Ovary (tissue), 9 donors: ENCODE measurements around the gene TRAF3IP3. TPM values are rescaled to one million over a fixed set of nuclear protein-coding genes. Genes with fewer than 3 reads are reported as not detected.
"Not testable (repeated sequence)": the region's sequence is repeated elsewhere in the genome, so short reads cannot be mapped to it uniquely, and the experiment has no call there.

Experiments
- DNase-seq, 5 donors: peaks; one replicate each; pipeline ENCODE4 v3.0.0-alpha.2; 2019 to 2020
- H3K27ac ChIP-seq, 2 donors: fragments of 200-600 bp; one replicate each; pipeline versions ENCODE4 v1.5.1 to v1.8.0; 2019 to 2022
- H3K27me3 ChIP-seq: fragments of 200-600 bp; one replicate; pipeline ENCODE4 v1.8.0; 2022
- H3K36me3 ChIP-seq: fragments of 200-600 bp; sonication (generic); one replicate; pipeline ENCODE4 v1.5.1; 2019
- H3K4me1 ChIP-seq: one replicate; pipeline ENCODE4 v1.8.1; 2013; ENCODE audit warnings: mild to moderate bottlenecking, moderate library complexity; ENCODE audit not compliant: insufficient read depth
- H3K4me3 ChIP-seq: fragments of 200-600 bp; sonication (generic); one replicate; pipeline ENCODE4 v1.5.1; 2017
- H3K9me3 ChIP-seq, 2 donors: fragments of 200-600 bp in 1 of 2; sonication (generic) in 1 of 2; one replicate each; pipeline versions ENCODE4 v1.5.1 to v1.8.1; 2013 to 2019; ENCODE audit warnings: mild to moderate bottlenecking in 1 of 2, moderate library complexity in 1 of 2
- EP300 ChIP-seq: sonication (generic); formaldehyde crosslinking; IDR thresholded peaks from one replicate; pipeline ENCODE4 v1.6.1; 2017; ENCODE audit warnings: antibody characterized with exemption
- POLR2A ChIP-seq: fragments of 450-650 bp; IDR thresholded peaks from one replicate; pipeline ENCODE4 v1.6.1; 2017; ENCODE audit warnings: antibody characterized with exemption, mild to moderate bottlenecking, moderate library complexity
- WGBS, 3 donors: extraction: QIAGEN DNeasy Blood & Tissue Kit in 1 of 3; methylation state at CpG; one replicate each; pipeline versions ENCODE4 v1.1.5 to v1.1.7; 2013 to 2017; 5-methylcytosine and 5-hydroxymethylcytosine counted together
- intact Hi-C, 4 donors: fragments of 100-400 bp; cut with DNase I; formaldehyde crosslinking; loops; one replicate each; pipeline versions ENCODE4 v1.11.0 to v1.15.1; 2022 to 2023
- polyA plus RNA-seq, 2 donors: library from polyadenylated mRNA; stranded (reverse); fragments of 200-250 nt in 1 of 2; fragments of 350-450 nt in 1 of 2; fragmentation: Illumina TruSeq in 1 of 2; extraction: RNeasy Lipid Tissue Mini Kit (QIAGEN cat#74804) in 1 of 2; gene quantifications; one replicate each; pipeline ENCODE4 v1.2.3, GENCODE V29; 2013 to 2014
- total RNA-seq, 7 donors: library from RNA; depleted of rRNA in 2 of 7; stranded (reverse); fragments of >200 nt in 2 of 7; fragmentation: NEBNext Ultra II Directional in 3 of 7; extraction: Animal tissue kit (Norgen Biotek cat#: 25700) in 3 of 7; gene quantifications; one replicate each; pipeline versions ENCODE4 v1.1.0 to v1.2.4, GENCODE V29; 2016 to 2023
- TF ChIP-seq, protein P1 (sequence below), 3 donors: fragments of 450-650 bp in 2 of 3; fragments of 200-600 bp in 1 of 3; IDR thresholded peaks; one replicate each; pipeline versions ENCODE4 v1.5.1 to v1.8.0; 2016 to 2022; ENCODE audit warnings: antibody characterized with exemption in 3 of 3, mild to moderate bottlenecking in 1 of 3
- donor health status: DM: no; HTN: no; CAD: no; lungs with moderate emphysema.
- donor health status: DM: no; HTN: no; CAD: no.
- donor health status: Bipolar disorder and iron deficiency.
- donor health status: DM: yes; HTN: yes; CAD: no.
- donor health status: DM: no; HTN: no; CAD: no.
- donor health status: DM: yes; HTN: yes; CAD: no.

The TRAF3IP3 gene
- total and polyA plus RNA-seq, 9 donors = 0.34 to 5.6 (median 1.4) TPM

DNA sequence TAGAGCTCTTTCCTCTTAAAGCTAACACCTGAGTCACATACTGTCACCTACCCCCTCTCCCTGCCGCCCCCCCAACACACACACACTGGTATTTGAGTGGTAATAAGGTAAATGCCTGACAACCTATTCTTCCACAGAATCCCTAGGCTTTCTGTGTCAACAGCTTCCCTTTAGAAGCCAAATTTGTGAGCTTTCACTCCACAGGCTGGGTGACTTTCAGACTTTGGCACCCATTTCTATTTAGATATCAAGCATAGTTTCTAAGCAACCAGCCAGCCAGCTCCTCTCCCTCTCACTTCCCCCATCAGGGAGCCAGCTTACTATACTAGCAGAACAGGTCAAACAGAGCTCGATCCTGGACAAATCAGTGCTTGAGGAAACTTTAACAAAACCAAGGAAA lies 31.7 kb downstream of the TRAF3IP3 start:
- TF ChIP-seq EP300 = no peak
- no peak for TF ChIP-seq POLR2A
- TF ChIP-seq, protein P1, sequence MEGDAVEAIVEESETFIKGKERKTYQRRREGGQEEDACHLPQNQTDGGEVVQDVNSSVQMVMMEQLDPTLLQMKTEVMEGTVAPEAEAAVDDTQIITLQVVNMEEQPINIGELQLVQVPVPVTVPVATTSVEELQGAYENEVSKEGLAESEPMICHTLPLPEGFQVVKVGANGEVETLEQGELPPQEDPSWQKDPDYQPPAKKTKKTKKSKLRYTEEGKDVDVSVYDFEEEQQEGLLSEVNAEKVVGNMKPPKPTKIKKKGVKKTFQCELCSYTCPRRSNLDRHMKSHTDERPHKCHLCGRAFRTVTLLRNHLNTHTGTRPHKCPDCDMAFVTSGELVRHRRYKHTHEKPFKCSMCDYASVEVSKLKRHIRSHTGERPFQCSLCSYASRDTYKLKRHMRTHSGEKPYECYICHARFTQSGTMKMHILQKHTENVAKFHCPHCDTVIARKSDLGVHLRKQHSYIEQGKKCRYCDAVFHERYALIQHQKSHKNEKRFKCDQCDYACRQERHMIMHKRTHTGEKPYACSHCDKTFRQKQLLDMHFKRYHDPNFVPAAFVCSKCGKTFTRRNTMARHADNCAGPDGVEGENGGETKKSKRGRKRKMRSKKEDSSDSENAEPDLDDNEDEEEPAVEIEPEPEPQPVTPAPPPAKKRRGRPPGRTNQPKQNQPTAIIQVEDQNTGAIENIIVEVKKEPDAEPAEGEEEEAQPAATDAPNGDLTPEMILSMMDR (IDR thresholded peaks at IDR 0.05) = no peak
- Histone ChIP-seq H3K36me3 (no peaks in the 10 kb centered on the region), H3K27ac (peak overlapping the region in 1 of 2 donors; percentile 0), H3K27me3 (no peaks in the 10 kb centered on the region), H3K4me3 (no peak overlapping the region), H3K9me3 (no peaks in the 10 kb centered on the region), H3K4me1 (peaks cover 5% of the 10 kb centered on the region)
- intact Hi-C loops = loop anchor here in 1 of 4 donors (2.0 kb wide), 1 partner anchor 95 kb away; no protein-coding TSS in a partner anchor
- DNase-seq = peak in 2 of 5 donors; percentile 34 to 49
- 33 to 45% (median 42%) methylated on average over 2 of the region's 2 CpGs for WGBS, 3 donors

DNA sequence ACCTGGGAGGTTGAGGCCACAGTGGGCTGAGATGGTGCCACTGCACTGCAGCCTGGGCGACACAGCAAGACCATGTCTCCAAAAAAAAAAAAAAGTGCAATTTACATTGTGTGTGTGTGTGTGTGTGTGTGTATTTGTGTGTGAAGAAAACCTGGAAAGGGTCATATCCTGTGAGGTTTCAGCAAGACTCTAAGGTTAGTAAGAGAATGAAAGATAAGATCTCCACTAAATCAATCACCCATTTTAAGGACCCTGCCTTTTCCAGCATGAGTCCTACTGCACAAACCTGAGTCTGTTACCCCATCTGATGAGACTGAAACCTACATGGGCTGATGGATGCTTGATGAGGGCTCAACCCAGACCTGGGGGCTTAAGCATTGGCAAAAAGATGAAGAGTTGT lies 33.4 kb downstream of the TRAF3IP3 start:
- 75 to 85% (median 83%) methylated on average over 1 of the region's 1 CpG for WGBS, 3 donors
- H3K36me3 ChIP-seq = no peaks in the 10 kb centered on the region
- H3K9me3 ChIP-seq = no peaks in the 10 kb centered on the region
- DNase-seq = no peak
- TF ChIP-seq EP300 (no peak), POLR2A (no peak)
- TF ChIP-seq, protein P1 (IDR thresholded peaks at IDR 0.05) = no peak
- no peak overlapping the region for H3K27ac ChIP-seq
- no peaks in the 10 kb centered on the region for H3K4me1 ChIP-seq
- no peak overlapping the region for H3K4me3 ChIP-seq
- intact Hi-C loops = no loop called here
- H3K27me3 ChIP-seq = no peaks in the 10 kb centered on the region

DNA sequence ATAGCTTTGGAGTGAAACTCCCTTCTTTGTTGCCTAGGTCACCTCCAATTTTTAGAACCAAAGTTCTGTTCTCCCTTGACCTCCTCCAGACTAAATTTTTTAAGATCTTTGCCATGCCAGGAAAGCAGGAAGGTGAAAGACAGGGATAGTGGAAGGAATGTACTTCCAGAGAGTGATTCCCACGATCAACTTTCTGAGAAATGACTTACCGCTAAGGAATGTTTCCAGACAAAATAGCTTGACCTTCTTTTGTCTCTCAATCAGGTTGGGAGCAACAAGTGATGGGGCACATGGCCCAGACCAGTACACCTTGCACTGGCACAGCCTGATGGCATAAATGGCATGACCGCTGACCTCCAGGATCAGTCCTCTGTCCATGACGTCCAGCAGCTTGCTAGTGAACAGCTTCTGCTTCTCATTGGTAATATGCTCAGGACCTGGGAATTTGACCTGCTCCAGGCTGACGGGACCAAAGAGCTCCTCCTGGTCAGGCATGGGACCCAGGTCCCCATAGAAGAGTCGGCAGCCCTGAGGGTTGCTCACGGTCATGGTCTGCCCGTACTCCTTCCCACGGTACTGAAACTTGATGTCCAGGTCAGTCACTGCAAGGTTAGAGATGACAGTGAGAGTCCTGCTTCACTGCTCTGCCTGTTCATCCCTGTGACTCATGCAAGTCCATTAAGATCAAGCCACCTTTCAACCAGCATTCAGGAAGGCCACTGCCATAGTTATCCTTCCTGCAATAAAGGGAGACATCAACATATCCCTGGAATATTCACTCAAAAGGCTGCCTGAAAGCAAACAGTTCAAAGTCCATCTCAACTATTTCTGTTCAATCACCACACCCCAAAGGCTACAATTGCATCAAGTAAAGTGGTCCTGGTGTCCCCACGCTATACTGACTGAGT lies 34.7 kb downstream of the TRAF3IP3 start:
- Histone ChIP-seq H3K9me3 (no peaks in the 10 kb centered on the region), H3K36me3 (no peaks in the 10 kb centered on the region), H3K27ac (no peak overlapping the region), H3K4me3 (no peak overlapping the region), H3K27me3 (no peaks in the 10 kb centered on the region), H3K4me1 (no peaks in the 10 kb centered on the region)
- no peak for DNase-seq
- 83 to 89% (median 84%) methylated on average over 10 of the region's 10 CpGs for WGBS, 3 donors
- intact Hi-C loops = no loop called here
- TF ChIP-seq POLR2A = no peak
- TF ChIP-seq EP300 = no peak
- TF ChIP-seq, protein P1 (IDR thresholded peaks at IDR 0.05) = no peak

DNA sequence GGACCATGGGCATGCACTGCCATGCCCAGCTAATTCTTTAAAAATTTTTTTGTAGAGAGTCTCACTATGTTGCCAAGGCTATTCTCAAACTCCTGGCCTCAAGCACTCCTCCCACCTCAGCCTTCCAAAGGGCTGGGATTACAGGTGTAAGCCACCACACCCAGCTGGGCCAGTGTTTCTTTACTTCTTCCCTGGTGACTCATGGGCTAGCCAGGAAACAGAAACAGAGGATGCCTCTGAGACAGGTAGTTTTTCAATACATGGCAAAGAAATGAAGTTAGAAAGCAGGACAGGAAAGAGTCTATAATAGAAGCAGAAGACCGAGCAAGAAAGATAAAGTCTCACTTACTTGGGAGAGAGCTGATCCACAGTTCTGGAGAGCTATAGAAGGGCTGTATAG lies 36.1 kb downstream of the TRAF3IP3 start:
- Histone ChIP-seq H3K36me3 (no peaks in the 10 kb centered on the region), H3K4me3 (no peak overlapping the region), H3K4me1 (no peaks in the 10 kb centered on the region), H3K9me3 (no peaks in the 10 kb centered on the region), H3K27ac (no peak overlapping the region), H3K27me3 (no peaks in the 10 kb centered on the region)
- TF ChIP-seq, protein P1 (IDR thresholded peaks at IDR 0.05) = no peak
- TF ChIP-seq EP300 (no peak), POLR2A (no peak)
- WGBS, 3 donors = 0 to 80% (median 42%) methylated on average over 1 of the region's 1 CpG
- intact Hi-C loops = no loop called here
- no peak for DNase-seq

DNA sequence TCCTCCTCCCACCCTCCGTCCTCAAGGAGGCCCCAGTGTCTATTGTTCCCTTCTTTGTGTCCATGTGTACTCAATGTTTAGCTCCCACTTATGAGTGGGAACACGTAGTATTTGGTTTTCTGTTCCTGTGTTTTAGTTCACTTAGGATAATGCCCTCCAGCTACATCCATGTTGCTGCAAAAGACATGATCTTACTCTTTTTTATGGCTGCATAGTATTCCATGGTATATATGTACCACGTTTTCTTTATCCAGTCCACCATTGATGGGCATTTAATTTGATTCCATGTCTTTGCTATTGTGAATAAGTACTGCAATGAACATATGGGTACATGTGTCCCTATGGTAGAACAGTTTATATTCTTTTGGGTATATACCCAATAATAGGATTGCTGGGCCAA lies 37.9 kb downstream of the TRAF3IP3 start:
- DNase-seq, H3K9me3 ChIP-seq, H3K27me3 ChIP-seq, H3K27ac ChIP-seq, H3K4me3 ChIP-seq, intact Hi-C loops, H3K36me3 ChIP-seq, H3K4me1 ChIP-seq: not testable (repeated sequence)
- WGBS, 3 donors = 78 to 85% (median 82%) methylated on average over 3 of the region's 3 CpGs
